ENCODE measurements around the gene GRP. TPM values are rescaled to one million over a fixed set of nuclear protein-coding genes. Genes with fewer than 3 reads are reported as not detected.

The GRP gene
- total and polyA plus RNA-seq, 4 donors: not detected

GRCh38 chr18:59267503-59268126 is 47.7 kb downstream of the GRP start:
- H3K27me3 ChIP-seq (ENCODE audit: control insufficient read depth in 4 of 4, insufficient read depth in 4 of 4, low read length in 3 of 4): peaks cover 5 to 25% (median 17%) of the 10 kb centered on the region in 4 donors
- H3K36me3 ChIP-seq (ENCODE audit: control insufficient read depth in 4 of 4, insufficient read depth in 3 of 4, low read depth in 1 of 4, low read length in 3 of 4): no peaks in the 10 kb centered on the region
- H3K9me3 ChIP-seq (ENCODE audit: control insufficient read depth in 4 of 4, low read length in 3 of 4): no peaks in the 10 kb centered on the region
- no peak overlapping the region for H3K9ac ChIP-seq (ENCODE audit: low read depth in 1 of 2, low read length in 2 of 2)
- DNase-seq (ENCODE audit: low spot score): no peak
- H3K4me1 ChIP-seq (ENCODE audit: control insufficient read depth in 4 of 4, insufficient read depth in 4 of 4, low read length in 3 of 4): peaks cover 4 to 27% (median 9%) of the 10 kb centered on the region in 4 donors
- 4% methylated on average over 41 of the region's 41 CpGs for WGBS
- no peak overlapping the region for H3K4me3 ChIP-seq (ENCODE audit: low read depth in 1 of 3, low read length in 3 of 3)
- TF ChIP-seq TAF1 (conservative IDR thresholded peaks at IDR 0.05): no peak
- no peak for TF ChIP-seq HNF4A (conservative IDR thresholded peaks at IDR 0.05)
- TF ChIP-seq EGR1 (IDR thresholded peaks at IDR 0.05; ENCODE audit: low read depth in 2 of 2): no peak
- TF ChIP-seq HNF4G (IDR thresholded peaks at IDR 0.05): no peak
- TF ChIP-seq YY1 (IDR thresholded peaks at IDR 0.05): no peak
- TF ChIP-seq GABPA (IDR thresholded peaks at IDR 0.05 in 1 of 2, conservative IDR thresholded peaks at IDR 0.05 in 1 of 2): no peak
- TF ChIP-seq NR2F2 (IDR thresholded peaks at IDR 0.05): no peak
- TF ChIP-seq MAX (IDR thresholded peaks at IDR 0.05): no peak
- no peak overlapping the region for H3K27ac ChIP-seq (ENCODE audit: low read depth in 1 of 2, low read length in 2 of 2)

- no peak overlapping the region for H3K9ac ChIP-seq (ENCODE audit: low read depth in 1 of 2, low read length in 2 of 2)
- peaks cover 7 to 31% (median 12%) of the 10 kb centered on the region in 4 donors for H3K4me1 ChIP-seq (ENCODE audit: control insufficient read depth in 4 of 4, insufficient read depth in 4 of 4, low read length in 3 of 4)
- H3K27me3 ChIP-seq (ENCODE audit: control insufficient read depth in 4 of 4, insufficient read depth in 4 of 4, low read length in 3 of 4): peaks cover 5 to 25% (median 17%) of the 10 kb centered on the region in 4 donors
- no peak for DNase-seq (ENCODE audit: low spot score)
- TF ChIP-seq NR2F2 (IDR thresholded peaks at IDR 0.05) (no peak), ATF3 (IDR thresholded peaks at IDR 0.05) (no peak), FOXA2 (IDR thresholded peaks at IDR 0.05) (no peak), HNF4G (IDR thresholded peaks at IDR 0.05) (no peak), HNF4A (conservative IDR thresholded peaks at IDR 0.05) (no peak), SP1 (IDR thresholded peaks at IDR 0.05) (no peak), JUND (IDR thresholded peaks at IDR 0.05) (no peak), REST (IDR thresholded peaks at IDR 0.05) (no peak)
- no peaks in the 10 kb centered on the region for H3K9me3 ChIP-seq (ENCODE audit: control insufficient read depth in 4 of 4, low read length in 3 of 4)
- H3K4me3 ChIP-seq (ENCODE audit: low read depth in 1 of 3, low read length in 3 of 3): no peak overlapping the region
- no peak overlapping the region for H3K27ac ChIP-seq (ENCODE audit: low read depth in 1 of 2, low read length in 2 of 2)
- H3K36me3 ChIP-seq (ENCODE audit: control insufficient read depth in 4 of 4, insufficient read depth in 3 of 4, low read depth in 1 of 4, low read length in 3 of 4): no peaks in the 10 kb centered on the region
- 10% methylated on average over 28 of the region's 28 CpGs for WGBS
Observed at GRCh38 chr18:59268127-59268720, 48.3 kb downstream of the GRP start.
